NCI-H82 treated with DMSO at 0.1 percent for 48 hours (cell line): Measurements from ENCODE around the gene SNTA1.
"Not testable (repeated sequence)": the region's sequence is repeated elsewhere in the genome, so short reads cannot be mapped to it uniquely, and the experiment has no call there.

Experiments used
- DNase-seq: peaks from one replicate; lab custom pipeline; 2025; ENCODE audit not compliant: unreplicated experiment; lab: John Stamatoyannopoulos, UW

The SNTA1 gene

DNA sequence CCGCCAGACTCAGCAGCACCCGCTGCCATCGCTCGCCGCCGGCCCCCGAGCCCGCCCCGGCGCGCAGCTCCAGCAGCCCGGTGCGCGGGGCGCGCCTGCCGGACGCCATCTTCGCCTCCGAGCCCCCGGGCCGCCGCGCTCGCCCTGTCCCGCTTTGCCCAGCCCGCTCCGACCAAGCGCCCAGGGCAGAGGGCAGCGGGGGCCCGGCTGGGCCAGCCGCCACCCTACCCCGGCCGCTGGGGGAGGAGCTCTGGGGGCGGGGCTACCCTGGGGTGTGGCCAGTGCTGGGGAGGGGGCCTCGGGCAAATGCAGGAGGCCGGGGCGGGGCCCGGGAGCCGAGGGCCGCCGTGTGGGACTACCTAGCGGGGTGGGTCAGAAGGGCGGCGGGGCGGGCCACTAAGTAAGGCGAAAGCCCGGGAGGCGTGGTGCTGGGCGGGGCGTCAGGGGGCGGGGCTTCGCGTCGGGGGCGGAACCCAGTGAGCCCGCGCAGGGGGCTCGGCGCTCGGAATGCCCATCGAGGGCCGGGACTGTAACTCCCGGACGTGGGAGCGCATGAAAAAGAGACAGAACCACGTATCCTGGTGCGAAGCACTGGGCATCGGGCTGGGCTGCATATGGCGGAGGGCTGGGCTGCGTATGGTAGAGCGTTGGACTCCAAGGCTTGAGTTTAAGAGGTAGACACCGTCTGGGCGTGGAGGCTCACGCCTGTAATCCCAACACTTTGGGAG lies at the start of gene SNTA1:
TSS of gene SNTA1 (minus strand) at position 252 of the 728 bp plus-strand sequence. CDS start at position 109, 143 bp downstream.
- DNase-seq, result peak; percentile 91

DNA sequence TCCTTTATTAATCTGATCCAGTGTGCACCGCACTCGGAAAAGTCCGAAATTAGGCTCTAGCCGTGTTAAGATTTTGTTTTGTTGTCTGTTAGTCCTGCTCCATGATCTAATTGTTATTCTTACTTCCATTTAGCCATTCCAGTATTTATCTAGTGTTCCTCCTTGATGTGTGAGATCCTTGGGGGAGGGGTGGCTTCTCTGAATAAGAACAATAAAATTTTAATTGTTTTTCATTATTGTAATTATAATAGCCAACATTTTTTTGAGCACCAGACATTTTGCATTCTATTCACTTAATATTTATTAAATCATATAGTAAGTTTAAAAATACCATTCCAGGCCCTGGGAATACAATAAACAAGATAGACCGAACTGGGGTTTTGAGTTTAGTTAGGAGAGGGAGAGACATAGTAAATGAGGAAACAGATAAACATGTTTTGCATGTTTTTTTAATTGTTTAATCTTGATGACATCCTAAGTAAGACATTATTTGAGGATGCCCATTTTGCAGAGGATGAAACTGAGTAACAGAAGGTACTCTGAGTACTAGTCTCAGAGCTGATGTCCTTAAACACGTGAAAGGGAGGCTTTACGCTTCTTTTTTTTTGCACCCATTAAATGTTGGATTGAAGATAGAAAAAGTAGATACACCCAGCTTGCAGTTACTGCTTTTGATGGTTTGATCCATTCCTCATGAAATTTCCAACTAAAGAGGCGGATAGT lies 47.5 kb upstream of the SNTA1 start:
- DNase-seq, result no peak

DNA sequence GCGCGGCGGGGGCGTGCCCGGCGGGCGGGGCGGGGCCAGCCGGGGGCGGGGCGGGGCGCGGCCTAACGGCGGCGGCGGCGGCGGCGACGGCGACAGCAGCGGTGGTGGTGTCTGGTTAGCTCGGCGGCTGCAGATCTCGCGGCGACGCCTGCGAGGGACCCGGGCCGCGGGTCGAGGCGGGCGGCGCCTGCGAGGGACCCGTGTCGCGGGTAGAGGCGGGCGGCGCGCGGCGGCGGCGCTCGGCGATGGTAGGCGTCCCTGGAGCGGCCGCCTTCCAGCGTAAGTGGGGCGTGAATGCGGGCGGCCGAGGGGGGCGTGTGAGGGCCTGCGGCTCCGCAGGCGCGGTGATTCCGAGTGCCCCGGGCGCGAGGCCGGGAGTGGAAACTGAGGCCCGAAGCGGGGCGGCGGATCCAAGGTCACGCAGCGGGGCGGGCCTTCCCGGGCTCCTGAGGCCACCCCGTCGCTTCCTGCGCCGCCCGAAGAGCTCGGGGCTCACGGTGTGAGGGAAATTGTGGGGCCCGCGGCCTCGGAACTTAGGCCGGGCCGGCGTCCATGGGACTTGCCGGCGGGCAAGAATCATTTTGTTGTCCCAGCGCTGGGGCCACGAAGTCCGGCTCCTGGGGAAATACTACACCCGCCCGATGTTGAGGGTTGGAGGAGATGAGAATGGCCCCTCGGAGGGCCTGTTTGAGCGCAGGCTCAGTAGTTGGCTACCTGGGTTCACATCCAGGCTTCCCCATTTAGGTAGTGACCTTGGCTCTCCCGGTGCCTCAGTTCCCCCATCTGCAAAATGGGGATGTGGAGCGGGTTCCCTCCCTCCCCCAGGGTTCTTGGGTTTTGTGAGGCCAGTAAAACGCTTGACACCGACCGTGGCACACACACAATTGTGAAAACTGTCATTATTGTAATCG lies 46.7 kb upstream of the SNTA1 start, which contains the start of gene CBFA2T2:
TSS of gene CBFA2T2 (plus strand) at position 74 of the 911 bp plus-strand sequence. CDS start at position 246, 172 bp downstream.
- DNase-seq, result no peak

DNA sequence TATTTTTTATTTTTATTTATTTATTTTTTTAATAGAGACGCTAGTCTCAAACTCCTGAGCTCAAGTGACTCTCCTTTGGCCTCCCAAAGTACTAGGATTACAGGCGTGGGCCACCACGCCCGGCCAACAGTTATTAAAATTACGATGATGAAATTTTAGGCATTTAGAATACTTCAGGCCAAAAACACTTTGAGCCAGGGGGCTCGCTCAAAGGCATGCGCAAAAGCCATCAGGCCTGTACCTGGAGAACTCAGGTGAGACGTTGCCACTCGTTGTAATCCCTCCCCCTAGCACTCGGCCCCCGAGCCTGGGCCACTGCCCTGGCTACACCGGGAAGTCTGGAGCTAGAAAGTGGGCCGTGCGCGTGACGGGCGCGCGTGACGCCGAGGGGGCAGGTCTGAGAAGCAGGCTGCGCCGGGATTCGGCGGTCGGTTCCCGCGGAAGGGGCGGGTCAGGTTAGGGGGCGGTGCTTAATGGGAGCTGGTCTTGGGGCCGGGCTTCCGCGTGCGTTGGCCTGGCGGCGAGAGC lies 46.0 kb upstream of the SNTA1 start:
- peak; percentile 93 for DNase-seq

DNA sequence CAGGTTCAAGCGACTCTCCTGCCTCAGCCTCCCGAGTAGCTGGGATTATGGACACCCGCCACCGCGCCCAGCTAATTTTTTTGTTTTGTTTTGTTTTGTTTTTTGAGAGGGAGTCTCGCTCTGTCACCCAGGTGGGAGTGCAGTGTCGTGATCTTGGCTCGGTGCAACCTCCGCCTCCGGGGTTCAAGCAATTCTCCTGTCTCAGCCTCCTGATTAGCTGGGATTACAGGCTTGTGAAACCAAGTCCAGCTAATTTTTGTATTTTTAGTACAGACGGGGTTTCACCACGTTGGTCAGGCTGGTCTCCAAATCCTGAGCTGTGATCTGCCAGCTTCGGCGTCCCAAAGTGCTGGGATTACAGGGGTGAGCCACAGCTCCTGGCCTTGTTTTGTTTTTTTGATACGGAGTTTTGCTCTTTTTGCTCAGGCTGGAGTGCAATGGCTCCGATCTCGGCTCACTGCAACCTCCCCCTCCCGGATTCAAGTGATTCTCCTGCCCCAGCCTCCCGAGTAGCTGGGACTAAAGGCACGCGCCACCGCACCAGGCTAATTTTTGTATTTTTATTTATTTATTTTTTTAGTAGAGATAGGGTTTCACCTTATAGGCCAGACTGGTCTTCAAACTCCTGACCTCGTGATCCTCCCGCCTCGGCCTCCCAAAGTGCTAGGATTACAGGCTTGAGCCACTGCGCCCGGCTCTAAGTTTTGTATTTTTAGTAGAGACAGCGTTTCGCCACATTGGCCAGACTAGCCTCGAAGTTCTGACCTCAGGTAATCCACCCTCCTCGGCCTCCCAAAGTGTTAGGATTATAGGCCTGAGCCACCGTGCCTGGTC lies 45.3 kb upstream of the SNTA1 start:
- not testable (repeated sequence) for DNase-seq

DNA sequence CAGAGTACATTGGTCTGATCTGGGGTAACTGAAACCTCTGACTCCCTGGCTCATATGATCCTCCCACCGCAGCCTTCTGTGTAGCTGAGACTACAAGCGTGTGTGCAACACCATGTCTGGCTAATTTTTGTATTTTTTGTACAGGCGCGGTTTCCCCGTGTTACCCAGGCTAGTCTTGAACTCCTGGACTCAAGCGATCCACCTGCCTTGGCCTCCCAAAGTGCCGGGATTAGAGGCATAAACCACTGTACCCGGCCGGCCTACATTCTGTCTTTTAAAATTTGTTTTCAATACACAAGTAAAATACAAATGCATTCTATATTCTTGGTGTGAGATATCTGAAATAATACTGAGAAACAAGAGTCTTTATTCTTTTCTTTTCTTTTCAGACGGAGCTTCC lies 44.6 kb upstream of the SNTA1 start:
- no peak for DNase-seq

DNA sequence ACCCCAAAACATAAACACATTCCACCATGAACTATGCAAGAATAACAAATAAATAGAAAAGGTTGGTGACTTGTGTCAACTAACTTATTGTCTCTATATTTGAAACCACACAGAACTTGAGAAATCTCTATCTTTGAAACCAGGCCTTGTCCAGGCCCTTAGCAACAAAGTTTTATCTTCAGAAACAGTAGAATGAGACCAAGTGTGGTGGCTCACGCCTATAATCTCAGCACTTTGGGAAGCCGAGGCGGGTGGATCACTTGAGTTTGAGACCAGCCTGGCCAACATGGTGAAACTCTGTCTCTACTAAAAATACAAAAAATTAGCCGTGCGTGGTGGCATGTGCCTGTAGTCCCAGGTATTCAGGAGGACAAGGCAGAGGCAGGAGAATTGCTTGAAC lies 39.6 kb upstream of the SNTA1 start:
- not testable (repeated sequence) for DNase-seq

DNA sequence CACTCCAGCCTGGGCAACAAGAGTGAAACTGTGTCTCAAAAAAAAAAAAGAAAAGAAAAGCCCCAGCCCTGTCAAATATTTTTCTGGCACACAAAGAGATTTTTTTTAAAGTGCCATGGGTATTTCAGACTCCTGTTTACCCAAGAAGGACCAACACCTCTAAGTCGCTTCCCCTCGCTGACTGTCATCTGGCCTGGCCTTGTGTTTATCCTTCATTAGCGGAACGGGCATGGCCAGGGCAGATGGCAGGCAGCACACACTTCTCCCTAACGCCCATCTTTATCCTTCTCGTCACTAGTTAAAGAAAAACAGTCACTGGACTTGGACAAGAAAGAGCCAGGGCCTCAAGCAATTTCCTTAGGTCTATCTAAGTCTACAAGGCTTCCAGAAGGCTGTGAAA lies 39.0 kb upstream of the SNTA1 start:
- peak; percentile 56 for DNase-seq

DNA sequence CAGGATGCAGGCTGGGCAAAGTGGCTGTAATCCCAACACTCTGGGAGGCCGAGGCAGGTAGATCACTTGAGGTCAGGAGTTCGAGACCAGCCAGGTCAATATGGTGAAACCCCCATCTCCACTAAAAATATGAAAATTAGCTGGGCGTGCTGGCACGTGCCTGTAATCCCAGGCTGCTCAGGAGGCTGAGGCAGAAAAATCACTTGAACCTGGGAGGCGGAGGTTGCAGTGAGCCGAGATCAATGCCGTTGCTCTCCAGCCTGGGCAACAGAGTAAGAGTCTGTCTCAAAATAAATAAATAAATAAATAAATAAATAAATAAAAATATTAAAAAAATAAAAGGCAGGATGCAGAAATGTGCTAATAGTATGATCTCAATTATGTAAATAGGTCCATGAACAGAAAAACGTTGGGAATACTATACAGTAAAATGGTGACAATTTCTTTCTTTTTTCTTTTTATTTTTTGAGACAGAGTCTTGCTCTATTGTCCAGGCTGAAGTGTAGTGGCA lies 37.9 kb upstream of the SNTA1 start:
- no peak for DNase-seq

DNA sequence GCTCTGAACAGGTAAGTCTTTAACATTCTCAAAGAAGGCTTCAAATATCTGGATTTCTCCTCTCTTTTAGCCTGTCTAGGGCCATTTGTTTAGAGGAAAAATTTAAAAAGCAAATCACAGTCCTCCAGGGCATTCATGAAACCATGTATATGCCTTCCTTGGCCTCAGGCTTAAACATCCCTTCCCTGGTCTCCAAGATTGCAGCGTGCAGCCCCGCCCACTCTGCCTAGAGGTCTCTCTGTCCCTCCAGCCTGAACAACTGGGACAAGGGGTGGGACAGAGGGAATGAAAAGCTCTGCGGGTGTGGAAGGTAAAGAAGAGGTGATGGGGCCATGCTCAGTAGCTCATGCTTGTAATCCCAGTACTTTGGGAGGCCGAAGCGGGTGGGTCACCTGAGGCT lies 36.5 kb upstream of the SNTA1 start:
- no peak for DNase-seq

DNA sequence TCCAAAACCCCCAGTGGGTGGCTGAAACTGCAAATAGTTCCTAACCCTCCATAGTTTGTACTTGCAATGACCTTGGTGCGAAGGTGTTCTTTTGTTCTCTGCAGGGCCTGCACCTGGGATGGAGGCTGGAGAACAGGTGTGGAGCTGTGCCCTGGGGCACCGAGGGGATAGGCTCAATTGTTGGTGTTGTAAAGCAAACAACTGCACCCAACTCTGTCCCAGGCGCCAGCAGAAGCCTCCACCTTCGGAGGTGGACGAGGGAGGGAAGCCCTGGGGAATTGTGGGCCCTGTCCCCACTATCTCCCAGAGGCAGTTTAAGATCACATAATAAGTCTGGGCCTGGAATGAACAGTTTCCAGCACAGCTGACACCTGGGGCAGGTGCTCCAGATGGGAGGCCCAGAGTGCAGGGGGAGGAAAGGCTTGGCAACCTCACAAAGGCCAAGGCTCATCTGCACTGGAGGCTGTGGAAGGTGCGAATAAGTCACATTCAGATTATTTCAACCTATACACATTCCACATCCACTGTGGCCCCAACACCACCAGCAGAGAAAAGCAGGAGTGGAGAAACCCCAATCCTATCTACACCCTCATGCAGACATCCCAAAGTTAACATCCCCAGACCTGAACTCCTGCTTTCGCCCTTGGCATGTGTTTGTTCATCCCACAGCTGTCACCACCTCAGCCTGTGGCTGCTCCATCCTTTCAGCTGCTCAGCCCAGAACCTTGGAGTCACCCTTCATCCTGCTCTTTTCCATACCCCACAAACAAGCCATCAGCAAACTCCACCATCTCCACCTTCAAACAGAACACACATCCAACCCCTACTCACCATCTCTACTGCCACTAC lies 34.0 kb upstream of the SNTA1 start:
- DNase-seq, result no peak

DNA sequence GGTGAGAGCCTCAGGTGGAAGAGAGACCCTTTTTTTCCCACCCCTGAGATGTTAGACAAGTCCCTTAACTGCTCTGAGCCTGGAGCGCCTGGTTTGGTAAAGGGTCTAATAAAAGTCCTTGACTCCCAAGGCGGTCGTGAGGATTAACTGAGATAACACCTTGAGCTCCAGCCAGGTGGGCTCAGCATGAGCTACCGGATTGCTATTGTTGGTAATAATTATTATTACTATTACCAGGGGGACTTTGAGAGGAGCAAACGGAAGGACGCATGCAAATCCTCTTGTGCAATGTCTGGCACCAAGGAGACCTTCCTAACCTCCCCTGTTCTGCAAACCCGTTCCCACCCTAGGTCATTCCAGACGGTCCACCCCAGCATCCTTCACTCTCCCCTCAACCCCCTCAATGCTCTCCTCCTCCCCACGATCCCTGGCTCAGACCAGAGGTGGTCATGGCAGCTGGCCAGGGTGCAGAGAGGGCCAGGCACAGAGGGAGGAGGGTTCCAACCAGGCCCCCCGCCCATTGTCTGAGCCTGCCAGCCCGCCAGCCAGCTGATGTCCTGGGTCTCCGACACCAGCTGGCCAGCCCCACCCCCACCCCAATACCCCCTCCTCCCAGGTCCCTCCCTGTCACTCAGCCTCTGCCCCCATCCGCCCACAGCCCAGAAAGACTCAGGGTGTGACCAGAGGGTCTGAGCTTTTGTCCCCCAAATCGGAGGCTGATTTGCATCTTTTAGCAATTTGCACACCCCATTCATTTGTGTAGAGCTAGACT lies 32.0 kb upstream of the SNTA1 start:
- peak; percentile 37 for DNase-seq

DNA sequence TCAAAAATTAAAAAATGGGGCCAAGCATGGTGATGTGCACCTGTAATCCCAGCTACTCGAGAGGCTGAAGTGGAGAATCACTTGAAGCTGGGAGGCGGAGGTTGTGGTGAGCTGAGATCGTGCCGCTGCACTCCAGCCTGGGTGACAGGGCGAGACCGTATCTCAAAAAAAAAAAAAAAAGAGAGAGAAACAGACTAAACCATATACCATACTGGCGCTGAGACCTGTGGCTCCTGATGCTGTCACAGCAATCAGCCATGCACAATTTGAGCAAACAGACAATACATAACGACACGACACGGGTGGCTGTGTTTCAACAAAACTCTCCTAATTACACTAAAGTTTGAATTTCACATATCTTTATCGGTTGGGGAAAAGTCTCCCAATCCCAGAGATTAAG lies 31.4 kb upstream of the SNTA1 start:
- DNase-seq, result no peak

DNA sequence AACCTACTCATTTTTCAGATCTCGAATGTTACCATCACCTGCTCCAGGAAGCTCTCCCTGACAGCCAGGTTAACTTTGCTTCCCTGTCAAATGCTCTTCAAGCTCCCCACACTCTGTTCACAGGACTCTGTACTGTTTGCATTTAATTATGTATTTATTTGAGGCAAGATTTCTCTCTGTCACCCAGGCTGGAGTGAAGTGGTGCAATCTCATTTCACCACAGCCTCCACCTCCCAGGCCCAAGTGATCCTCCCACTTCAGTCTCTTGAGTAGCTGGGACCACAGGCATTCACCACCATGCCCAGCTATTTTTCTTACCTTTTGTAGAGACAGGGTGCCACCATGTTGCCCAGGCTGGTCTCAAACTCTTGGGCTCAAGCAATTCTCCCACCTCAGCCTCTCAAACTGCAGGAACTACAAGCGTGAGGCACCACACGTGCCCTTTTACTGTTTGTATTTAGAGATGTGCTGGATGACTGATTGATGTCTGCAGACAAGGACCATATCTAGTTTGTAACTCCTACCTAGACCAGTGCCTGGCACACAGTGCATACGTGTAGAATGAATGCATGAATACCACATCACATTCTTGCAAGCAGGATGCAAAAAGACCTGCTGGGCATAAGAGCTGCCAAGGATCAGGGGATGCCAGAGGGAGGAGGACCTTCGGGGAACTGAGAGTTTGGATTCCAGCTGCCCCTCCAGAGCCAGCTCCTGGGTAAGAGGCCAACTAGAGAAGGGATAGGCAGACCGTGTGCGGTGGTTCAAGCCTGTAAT lies 30.7 kb upstream of the SNTA1 start:
- no peak for DNase-seq

DNA sequence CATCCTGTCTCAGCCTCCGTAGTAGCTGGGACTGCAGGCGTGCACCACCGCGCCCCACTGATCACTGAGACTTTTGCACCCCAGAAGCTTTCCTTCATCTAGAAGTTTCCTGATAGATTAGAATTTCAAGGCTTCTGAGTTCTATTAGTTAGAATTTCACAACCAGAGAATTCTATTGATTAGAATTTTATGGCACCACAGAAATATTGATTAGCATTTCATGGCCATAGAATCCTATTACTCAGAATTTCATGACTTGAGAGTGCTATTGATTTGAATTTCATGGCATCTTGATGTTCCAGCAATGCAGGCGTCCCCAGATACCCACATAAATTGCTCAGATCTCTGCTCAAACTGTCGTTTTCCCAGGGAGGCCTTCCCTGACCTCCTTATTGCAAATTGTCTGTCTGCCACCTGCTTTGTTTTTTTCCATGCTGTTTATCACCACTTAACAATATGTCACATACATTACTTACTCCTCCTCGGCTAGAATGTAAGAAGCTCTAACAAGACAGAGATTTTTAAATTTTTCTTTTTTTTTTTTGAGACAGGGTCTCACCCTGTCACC lies 29.4 kb upstream of the SNTA1 start:
- DNase-seq, result no peak

DNA sequence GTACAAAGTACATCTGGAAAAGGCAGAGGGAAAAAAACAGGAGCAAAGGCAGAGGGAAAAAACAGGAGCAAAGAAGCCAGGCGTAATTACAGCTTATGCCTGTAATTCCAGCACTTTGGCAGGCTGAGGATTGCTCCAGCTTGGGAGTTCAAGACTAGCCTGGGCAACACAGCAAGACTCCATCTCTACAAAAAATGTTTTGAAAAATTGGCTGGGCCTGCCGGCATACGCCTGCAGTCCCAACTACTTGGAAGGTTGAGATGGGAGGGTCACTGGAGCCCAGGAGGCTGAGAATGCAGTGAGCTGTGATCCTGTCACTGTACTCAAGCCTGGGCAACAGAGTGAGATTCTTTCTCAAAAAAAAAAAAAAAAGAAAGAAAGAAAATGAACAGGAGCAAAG lies 27.3 kb upstream of the SNTA1 start:
- DNase-seq, result no peak

DNA sequence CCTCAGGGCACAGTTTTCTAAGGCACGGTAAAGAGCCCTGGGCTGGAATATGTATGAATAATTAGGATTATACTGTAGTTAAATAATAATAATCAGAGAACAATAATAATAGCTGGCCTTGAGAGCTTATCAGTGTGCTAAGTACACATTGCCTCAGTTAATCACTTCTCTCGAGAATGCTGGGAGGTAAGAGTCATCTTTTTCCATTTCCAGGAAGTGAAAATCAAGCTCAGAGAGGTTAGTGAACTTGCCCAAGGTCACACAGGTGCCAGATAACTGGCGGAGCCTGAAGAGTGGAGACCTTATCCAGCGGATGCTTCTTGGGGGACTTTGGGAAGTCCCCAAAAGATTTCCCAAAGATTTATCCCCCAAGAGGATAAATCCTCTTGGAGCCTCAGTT lies 26.9 kb upstream of the SNTA1 start:
- DNase-seq, result no peak
